ENCODE data around the gene VIPR1.
A peak's percentile ranks its signal among the peaks of the same experiment; 100 is the strongest.
"Not testable (repeated sequence)": the region's sequence is repeated elsewhere in the genome, so short reads cannot be mapped to it uniquely, and the experiment has no call there.

Gene VIPR1

GRCh38 chr3:42533161-42533897 is 30.9 kb downstream of the VIPR1 start:
- no peak for DNase-seq (ENCODE audit: low read depth in 2 of 2, low spot score in 1 of 2)

- no peak for DNase-seq (ENCODE audit: low read depth in 2 of 2, low spot score in 1 of 2)
Observed at GRCh38 chr3:42535981-42536784, 33.7 kb downstream of the VIPR1 start.

DNA sequence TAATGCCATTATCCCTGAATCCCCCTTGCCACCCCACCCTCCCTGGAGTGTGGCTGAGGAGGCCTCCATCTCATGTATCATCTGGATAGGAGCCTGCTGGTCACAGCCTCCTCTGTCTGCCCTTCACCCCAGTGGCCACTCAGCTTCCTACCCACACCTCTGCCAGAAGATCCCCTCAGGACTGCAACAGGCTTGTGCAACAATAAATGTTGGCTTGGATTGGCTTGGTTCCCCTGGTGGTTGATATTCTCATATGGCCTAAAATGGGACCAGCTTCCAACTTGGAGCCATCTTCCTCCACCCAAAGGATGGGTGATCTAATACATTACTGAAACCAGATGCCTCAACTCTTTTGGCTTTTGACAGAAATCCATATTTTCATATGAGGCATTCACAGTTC is 34.9 kb downstream of the VIPR1 start:
- DNase-seq (ENCODE audit: low read depth in 2 of 2, low spot score in 1 of 2): no peak

DNA sequence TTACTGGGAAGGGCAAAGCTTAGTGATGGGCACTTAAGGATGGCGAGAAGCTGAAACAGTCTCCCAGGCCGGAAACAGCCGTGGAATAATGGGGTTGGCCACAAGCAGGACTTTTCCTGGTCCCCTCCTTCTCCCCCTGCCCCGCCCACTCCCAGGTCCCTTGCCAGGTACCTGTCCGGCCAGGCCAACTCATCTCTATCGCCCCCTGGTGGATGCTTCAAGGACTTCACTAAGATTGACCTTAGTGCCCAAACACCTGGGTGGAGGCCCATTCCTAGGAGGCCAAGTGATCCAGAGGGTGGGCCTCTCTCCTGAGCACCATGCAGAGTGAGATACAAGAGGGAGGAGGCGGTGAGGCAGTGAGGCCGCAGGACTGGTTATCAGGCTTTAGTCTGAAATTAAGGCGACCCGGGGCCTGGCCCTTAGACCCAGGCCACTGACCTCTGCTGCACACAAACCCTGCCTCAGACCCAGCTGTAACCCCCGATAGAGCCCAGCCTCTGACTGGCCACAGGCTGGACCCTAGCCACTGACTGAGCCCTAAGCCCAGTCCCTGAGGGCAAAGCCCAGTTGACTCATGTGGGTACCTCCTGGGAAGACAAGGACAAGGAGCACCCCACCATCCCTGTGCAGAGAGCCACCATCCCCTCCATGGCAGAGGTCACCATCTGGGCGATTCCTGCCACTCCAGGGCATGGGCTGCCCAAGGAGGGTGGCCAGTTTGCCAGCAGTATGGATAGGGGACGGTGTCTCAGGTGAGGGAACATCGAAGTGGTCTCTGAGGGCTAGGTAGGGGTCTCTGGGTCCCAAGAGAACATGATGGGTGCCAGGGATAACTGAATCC is 37.6 kb downstream of the VIPR1 start:
- DNase-seq (ENCODE audit: low read depth in 2 of 2, low spot score in 1 of 2): peak; percentile 31 to 39

DNA sequence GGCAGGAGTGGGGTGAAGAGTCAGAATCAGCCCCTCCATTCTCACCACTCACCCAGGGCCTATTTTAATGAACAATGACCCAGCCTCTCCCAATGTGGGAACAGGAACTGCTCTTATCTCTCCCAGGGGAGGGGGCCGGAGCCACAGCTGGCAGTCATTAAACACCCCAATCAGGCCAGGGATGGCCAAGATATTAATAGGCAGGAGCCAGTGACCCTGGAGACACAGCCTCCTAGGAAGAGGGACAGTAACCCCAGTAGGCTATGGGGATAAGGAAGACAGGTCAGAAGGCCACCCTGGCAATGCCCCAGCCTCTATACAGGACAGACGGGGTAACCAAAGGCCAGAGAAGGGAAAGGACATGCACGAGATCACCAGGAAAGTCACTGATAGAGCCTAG is 38.6 kb downstream of the VIPR1 start:
- DNase-seq (ENCODE audit: low read depth in 2 of 2, low spot score in 1 of 2): no peak

DNA sequence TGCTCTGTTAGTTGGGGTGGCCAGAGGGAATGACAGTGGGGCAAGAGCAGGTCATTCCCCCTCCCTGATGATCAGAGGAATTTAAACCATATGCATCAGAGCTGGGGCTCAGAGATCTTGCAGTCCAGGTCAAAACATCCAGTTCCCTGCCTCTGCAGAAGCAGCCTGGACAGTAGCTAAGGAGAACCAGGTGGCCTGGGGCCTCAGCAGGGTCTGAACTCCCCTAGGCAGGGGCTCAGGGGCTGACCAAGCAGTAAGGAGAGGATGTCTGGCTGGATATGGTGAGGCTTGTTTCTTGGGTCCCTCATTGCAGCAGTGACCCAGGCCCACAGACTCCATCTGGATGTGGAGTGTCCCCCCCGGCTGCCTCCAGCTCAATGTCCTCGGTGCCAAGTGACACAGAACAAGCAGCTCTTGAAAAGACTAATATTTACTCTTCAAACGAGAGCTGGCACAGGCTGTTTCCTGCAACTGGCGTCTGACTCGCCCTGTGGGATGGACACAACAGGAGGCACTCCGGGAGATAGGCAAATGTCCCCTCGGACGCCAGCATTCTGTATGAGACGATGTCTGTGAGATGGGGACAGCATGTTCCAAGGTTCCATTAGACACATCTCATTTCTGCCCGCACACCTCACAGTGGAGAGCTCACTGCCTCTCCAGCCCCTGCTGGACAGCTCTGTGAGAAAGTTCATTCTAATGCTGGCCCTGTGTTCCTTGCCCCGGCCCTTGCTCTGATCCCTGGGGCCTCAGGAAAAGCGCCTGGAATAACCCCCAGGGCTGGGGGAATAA is 42.2 kb downstream of the VIPR1 start:
- DNase-seq (ENCODE audit: low read depth in 2 of 2, low spot score in 1 of 2): no peak

- no peak for DNase-seq (ENCODE audit: low read depth in 2 of 2, low spot score in 1 of 2)
Observed at GRCh38 chr3:42545284-42545900, 42.9 kb downstream of the VIPR1 start.

DNA sequence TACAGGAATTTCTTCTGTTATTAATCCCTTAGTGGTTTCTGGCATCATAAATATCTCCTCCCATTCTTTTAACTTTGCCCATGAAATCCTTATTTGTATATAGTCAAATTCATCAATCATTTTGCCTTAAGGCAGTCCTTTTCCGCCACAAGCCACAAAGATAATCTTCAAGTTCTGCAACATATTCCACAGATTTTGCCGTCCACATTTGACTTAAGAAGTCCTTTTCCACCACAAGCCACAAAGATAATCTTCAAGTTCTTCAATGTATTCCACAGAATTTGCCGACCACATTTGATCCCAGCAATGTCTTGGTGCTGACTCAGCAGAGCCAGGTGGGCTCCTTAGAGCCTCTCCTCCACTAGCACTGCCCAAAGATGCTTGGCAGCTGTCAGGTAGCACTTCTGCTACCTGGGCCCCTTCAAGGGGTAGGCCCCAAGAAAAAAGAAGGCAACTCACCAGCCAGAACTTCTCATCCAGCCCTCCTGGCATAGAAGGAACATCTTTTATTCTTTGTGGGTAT is 44.3 kb downstream of the VIPR1 start:
- no peak for DNase-seq (ENCODE audit: low read depth in 2 of 2, low spot score in 1 of 2)

DNA sequence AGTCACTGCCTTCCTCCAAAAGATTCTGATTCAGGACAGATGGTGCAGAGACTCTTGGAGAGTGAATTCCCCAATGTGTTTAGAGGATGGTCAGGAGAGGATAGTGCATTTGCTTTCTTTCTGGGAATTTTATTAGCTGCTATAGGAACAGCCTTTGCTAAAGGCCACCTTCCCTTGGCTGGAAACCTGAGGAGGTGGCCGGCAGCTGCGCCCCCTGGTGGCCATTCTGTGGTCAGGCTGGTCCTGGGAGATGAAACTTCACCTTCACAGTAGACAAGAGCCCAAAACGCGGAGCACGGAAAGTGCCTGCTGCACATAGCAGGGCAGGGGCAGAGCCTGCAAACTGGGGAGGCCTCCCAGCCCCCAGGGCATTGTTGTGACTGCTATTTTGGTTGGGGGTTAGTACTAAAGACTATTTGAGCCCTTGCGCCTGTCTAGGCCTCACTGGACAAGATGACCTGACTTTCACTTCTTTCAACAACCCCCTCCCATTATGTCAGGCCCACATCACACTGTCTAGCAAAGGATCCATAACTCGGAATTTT is 45.0 kb downstream of the VIPR1 start:
- DNase-seq (ENCODE audit: low read depth in 2 of 2, low spot score in 1 of 2): peak; percentile 53 to 56

DNA sequence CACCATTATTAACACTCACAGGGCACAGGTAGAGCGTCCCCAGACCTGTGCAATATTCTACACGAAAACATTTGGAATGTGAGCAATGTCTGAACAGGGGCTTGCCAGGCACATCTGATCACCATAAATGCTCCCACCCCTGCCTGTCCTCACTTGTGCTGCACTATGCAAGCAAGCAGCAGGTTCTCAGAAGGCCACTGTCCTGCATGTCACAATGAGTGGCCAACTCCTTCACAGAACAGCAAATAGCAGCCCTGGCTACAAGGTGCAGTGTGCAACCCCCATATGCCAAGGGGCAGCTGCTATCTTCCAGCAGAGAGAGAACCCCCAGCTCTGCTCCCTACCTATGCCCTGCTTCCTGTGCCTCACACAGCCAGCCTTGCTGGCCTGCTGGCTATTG is 46.7 kb downstream of the VIPR1 start:
- DNase-seq (ENCODE audit: low read depth in 2 of 2, low spot score in 1 of 2): no peak

GRCh38 chr3:42550250-42550649 is 47.8 kb downstream of the VIPR1 start:
- DNase-seq (ENCODE audit: low read depth in 2 of 2, low spot score in 1 of 2): no peak

DNA sequence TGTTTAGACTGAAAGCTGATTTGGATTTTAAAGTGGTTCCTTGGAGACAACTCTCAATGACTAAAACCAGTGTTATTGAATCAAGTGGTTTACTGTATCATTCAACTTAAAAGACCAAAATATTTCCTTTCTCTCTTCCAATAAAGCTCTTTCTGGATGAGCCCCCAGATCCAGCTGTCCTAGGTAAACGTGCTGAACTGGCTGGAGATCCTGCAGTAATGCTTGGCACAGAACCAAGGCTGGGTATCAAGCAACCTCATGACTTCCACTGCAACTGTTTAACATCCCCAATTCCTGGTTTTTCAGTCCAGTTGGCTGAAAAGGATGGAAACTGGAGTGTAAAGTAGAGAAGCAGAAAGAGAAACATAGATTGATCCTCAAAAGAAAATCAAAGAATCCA is 50.4 kb downstream of the VIPR1 start:
- no peak for DNase-seq (ENCODE audit: low read depth in 2 of 2, low spot score in 1 of 2)

DNA sequence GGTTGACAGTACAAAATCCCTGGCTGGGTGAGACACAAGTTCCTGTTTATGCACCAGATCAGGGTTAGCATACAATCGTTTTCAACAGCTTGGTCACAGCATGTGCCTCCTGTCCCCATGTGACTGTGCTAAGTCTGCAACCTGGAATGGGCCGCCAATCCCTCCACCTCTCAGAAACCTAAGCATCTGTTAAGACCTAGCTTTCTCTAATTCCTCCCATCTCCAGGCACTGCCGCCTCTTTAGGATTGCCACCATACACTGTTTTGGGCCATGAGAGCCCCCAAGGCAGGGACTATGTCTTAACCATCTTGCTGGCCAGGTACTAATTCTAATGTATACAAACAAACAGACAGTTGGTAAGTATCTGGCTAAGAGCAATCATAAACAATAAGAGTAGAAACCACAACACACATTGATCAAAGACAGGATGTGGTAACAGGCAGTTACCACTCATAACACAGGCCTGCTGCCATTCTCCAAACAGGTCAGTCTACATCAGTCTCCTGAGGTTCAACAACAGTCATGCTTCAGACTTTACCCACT is 53.7 kb downstream of the VIPR1 start:
- no peak for DNase-seq (ENCODE audit: low read depth in 2 of 2, low spot score in 1 of 2)

DNA sequence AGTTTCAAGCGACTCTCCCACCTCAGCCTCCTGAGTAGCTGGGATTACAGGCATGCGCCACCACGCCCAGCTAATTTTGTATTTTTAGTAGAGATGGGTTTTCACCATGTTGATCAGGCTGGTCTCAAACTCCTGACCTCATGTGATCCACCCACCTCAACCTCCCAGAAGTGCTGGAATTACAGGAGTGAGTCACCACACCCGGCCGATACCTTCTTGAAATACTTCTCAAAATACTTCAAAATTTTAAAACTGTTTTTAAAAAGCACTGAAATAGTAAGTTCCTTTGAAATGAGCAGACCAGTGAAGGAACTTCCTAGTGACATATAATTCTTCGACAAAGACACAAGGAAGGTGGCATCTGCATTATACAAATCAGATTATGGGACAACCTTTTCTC is 54.4 kb downstream of the VIPR1 start:
- DNase-seq (ENCODE audit: low read depth in 2 of 2, low spot score in 1 of 2): not testable (repeated sequence)

GRCh38 chr3:42557854-42558253 is 55.4 kb downstream of the VIPR1 start:
- DNase-seq (ENCODE audit: low read depth in 2 of 2, low spot score in 1 of 2): no peak

- no peak for DNase-seq (ENCODE audit: low read depth in 2 of 2, low spot score in 1 of 2)
Observed at GRCh38 chr3:42562047-42562907, 59.8 kb downstream of the VIPR1 start.

- DNase-seq (ENCODE audit: low read depth in 2 of 2, low spot score in 1 of 2): no peak
Observed at GRCh38 chr3:42569593-42570142, 67.2 kb downstream of the VIPR1 start.

DNA sequence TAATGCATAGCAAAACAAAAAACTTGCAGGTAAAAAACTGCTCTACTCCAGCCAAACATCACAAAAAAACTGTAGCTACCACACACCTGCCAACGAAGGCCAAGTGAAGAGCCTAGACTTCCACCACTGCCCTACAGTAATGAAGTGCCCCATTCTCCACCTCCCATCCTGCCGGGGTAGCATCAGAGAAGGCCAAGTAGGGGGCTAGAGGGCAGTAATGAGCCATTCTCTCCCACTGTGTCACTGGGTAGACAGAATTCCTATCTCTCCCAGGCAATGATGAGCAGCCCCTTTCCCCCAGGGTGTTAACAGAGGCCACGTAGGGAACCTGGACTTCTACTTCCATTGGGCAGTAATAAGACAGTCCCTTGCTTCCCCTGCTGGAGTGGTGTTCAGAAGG is 69.8 kb downstream of the VIPR1 start:
- DNase-seq (ENCODE audit: low read depth in 2 of 2, low spot score in 1 of 2): no peak

All from stimulated activated CD8-positive, alpha-beta memory T cell treated with anti-CD3 and anti-CD28 coated beads, Interleukin-4, amount 100 ng/mL, for 1 hour (primary cell).